GM18951 (cell line): ENCODE results near the gene MRGPRF.
"Not testable (repeated sequence)": the region's sequence is repeated elsewhere in the genome, so short reads cannot be mapped to it uniquely, and the experiment has no call there.

ENCODE experiments used
- POLR2A ChIP-seq: IDR thresholded peaks from 4 replicates; pipeline ENCODE4 v1.6.1; 2011; ENCODE audit warnings: mild to moderate bottlenecking; ENCODE audit not compliant: insufficient read length, insufficient read depth; ENCODE audit errors: extremely low read depth
- in situ Hi-C: fragments of 300-500 bp; cut with MboI; formaldehyde crosslinking; loops from one replicate; pipeline ENCODE4 v1.12.0; 2022; ENCODE audit warnings: low sequenced_read_pairs, mixed read lengths, inconsistent platforms; ENCODE audit not compliant: unreplicated experiment

MRGPRF gene

DNA sequence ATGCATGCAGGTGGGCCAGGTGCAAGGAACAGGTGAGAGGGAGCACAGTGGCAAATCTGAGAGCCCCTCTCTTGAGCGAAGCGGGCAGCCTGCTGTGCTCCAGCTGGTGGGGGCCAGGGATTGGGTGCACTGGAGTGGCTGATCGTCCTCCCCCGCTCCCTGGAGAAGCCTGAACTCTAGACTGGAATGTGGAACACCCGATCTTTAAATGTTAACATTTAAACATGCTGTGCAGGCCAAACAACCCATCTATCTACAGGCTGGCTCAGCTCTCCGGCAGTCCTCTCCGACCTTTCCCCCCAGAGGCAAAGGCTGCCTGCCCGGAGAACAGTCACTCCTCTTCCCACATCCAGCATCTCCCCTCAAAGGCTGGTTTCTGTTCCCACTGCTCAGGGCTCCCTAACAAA lies 5.1 kb downstream of the MRGPRF start:
- in situ Hi-C loops, result no loop called here
- TF ChIP-seq POLR2A, result no peak

DNA sequence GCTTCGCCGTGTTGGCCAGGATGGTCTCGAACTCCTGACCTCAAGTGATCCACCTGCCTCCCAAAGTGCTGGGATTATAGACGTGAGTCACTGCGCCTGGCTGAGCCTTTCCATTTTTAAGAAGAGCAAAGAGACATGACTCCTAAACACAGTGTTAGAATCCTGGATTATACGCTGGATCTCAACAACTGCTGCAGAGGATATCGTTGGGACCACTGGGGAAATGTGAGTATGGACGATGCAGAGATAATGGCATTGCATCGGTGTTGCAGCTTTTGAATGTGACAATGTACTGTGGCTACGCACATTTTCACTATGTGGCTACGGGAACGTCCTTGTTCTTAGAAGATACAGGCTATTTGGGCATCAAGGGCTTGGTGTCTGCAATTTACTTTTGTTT lies 6.2 kb downstream of the MRGPRF start:
- in situ Hi-C loops, result no loop called here
- no peak for TF ChIP-seq POLR2A

DNA sequence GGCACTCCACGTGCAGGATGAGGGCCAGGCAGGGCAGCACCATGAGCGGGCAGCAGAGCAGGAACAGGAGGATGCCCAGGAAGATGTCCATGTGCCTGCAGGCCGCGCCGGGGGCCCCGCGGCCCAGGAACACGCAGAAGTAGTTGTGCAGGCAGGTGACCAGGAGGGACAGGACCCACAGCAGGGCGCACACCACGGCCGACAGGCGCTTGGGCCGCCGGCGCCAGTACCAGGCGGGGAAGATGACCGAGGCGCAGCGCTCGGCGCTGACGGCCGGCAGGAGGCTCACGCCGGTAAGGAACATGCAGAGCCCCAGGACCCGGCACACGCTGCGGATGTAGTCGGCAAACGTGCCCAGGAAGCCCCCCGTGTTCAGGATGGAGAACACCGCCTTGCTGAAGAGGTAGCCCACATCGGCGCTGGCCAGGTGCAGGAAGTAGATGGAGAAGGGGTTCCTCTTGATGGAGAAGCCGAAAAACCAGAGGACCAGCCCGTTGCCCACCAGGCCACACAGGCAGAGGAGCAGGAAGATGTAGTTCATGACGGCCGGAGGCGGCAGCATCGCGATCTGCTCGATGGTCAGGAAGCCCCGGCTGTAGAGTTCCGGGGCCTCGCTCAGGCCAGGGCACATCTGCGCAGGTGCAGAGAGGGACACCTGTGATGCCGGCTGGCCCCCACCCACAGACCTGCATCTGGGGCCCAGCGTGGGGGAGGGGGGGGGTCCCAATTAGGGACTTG lies 7.2 kb downstream of the MRGPRF start:
- TF ChIP-seq POLR2A, result no peak
- in situ Hi-C loops, result no loop called here

GRCh38 chr11:69005183-69005630 lies 7.8 kb downstream of the MRGPRF start:
- TF ChIP-seq POLR2A, result no peak
- in situ Hi-C loops, result no loop called here

- no peak for TF ChIP-seq POLR2A
- in situ Hi-C loops, result no loop called here
Observed at GRCh38 chr11:69004411-69005182, 8.4 kb downstream of the MRGPRF start.

GRCh38 chr11:69003866-69004367 lies 9.1 kb downstream of the MRGPRF start:
- no peak for TF ChIP-seq POLR2A
- in situ Hi-C loops, result no loop called here

GRCh38 chr11:69003301-69003865 lies 9.7 kb downstream of the MRGPRF start:
- in situ Hi-C loops, result no loop called here
- no peak for TF ChIP-seq POLR2A

GRCh38 chr11:69002570-69003231 lies 10.3 kb downstream of the MRGPRF start:
- TF ChIP-seq POLR2A, result no peak
- in situ Hi-C loops, result no loop called here

GRCh38 chr11:69002110-69002569 lies 10.9 kb downstream of the MRGPRF start:
- in situ Hi-C loops, result no loop called here
- TF ChIP-seq POLR2A, result no peak

GRCh38 chr11:69001243-69002081 lies 11.6 kb downstream of the MRGPRF start:
- in situ Hi-C loops, result no loop called here
- no peak for TF ChIP-seq POLR2A

GRCh38 chr11:69000831-69001242 lies 12.2 kb downstream of the MRGPRF start:
- in situ Hi-C loops, result no loop called here
- TF ChIP-seq POLR2A, result no peak

DNA sequence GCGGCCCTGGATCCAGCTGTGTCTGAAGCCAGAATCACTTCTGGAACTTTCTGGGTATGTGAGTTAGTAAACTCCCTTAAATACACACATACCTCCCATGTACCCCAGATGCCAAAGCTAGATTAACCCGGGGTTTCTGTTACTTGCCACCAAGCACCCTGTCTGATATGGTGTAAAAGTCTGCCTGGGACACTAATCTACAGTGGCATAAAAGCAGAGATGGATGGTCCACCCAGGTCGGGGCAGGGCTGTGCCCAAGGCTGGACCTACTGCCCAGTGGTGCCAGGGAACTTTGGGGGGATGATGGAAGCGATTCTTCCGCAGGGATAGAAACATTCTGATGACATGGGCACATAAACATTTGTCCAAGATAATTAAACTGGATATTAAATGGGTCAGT lies 12.7 kb downstream of the MRGPRF start:
- in situ Hi-C loops, result no loop called here
- TF ChIP-seq POLR2A, result no peak

DNA sequence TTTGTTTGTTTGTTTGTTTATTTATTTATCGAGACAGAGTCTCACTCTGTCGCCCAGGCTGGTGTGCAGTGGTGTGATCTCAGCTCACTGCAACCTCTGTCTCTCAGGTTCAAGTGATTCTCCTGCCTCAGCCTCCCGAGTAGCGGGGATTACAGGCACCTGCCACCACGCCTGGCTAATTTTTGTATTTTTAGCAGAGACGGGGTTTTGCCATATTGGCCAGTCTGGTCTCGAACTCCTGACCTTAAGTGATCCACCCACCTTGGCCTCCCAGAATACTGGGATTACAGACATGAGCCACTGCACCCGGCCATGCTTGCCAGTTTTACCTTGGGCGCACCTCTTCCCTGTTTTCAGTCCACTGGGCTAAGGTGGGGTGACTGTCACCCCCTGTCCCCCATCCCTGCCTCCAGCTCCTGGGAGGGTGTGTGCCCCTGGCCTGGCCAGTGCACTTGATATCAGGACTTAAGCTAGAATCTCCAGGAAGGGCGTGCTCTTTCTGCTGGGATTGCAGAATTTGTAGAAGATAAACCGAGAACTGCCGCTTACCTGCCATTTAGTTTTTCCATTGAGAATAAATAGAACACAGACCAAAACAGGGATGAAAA lies 13.2 kb downstream of the MRGPRF start:
- in situ Hi-C loops, result not testable (repeated sequence)
